Activated CD4-positive, alpha-beta T cell treated with anti-CD3 and anti-CD28 coated beads, Interleukin-2, amount 10 ng/mL, durations not matched to agents 7 days and 5 days (primary cell): ENCODE data around the gene MB. TPM values are rescaled to one million over a fixed set of nuclear protein-coding genes. Genes with fewer than 3 reads are reported as not detected.
"Not testable (repeated sequence)": the region's sequence is repeated elsewhere in the genome, so short reads cannot be mapped to it uniquely, and the experiment has no call there.

Experiments
- CTCF ChIA-PET: fragments of 350-600 bp; sonication (Branson Sonifier 250); formaldehyde crosslinking; loops from one replicate; lab custom pipeline; 2021; ENCODE audit warnings: antibody characterized with exemption; lab: Charles Lee
- POLR2A ChIA-PET: fragments of 350-600 bp; sonication (Branson Sonifier 250); formaldehyde crosslinking; loops from one replicate; lab custom pipeline; 2021; ENCODE audit warnings: antibody characterized with exemption; lab: Charles Lee
- DNase-seq: peaks from one replicate; pipeline ENCODE4 v3.0.0-alpha.2; 2020
- H3K27ac Mint-ChIP-seq: one replicate; pipeline ENCODE4 v1.8.0; 2021; ENCODE audit warnings: mild to moderate bottlenecking, moderate library complexity, mixed read lengths
- H3K27me3 Mint-ChIP-seq: one replicate; pipeline ENCODE4 v1.8.0; 2021; ENCODE audit warnings: mixed read lengths
- H3K36me3 Mint-ChIP-seq: one replicate; pipeline ENCODE4 v1.8.0; 2021; ENCODE audit warnings: low read depth, mixed read lengths
- H3K4me1 Mint-ChIP-seq: one replicate; pipeline ENCODE4 v1.8.0; 2021; ENCODE audit warnings: mixed read lengths
- H3K4me3 Mint-ChIP-seq: one replicate; pipeline ENCODE4 v1.8.0; 2021; ENCODE audit warnings: mild to moderate bottlenecking, moderate library complexity, mixed read lengths
- H3K9me3 Mint-ChIP-seq: one replicate; pipeline ENCODE4 v1.8.0; 2021; ENCODE audit warnings: mixed read lengths
- total RNA-seq, 2 experiments: library from RNA; stranded (reverse); gene quantifications; one replicate each; pipeline ENCODE4 v1.2.3, GENCODE V29; 2021

The MB gene
- total RNA-seq, 2 experiments from 2014 or later, result 0.20 TPM; not detected in 1

DNA sequence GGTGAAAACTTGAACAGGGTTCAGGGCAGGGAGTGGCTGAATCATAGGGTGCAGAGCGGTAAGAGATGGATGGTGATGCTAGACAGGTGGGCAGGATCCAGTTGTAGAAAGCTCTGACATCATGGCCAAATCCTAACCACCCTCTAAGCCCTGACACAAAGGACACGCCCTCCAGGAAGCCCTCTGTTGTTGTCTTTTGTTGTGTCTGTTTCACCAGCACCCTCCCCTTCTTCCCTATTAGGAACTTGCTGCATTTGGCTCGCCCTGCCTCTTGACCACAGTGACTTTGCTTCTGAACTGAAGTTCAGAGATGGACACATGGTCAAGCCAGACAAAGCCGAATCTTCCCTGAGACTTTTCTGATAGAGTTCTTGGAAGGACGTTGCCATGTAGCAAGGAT lies 16.9 kb upstream of the MB start:
- no peaks in the 10 kb centered on the region for H3K36me3 Mint-ChIP-seq
- ChIA-PET CTCF (no interaction called here), POLR2A (no interaction called here)
- peaks cover 9% of the 10 kb centered on the region for H3K27me3 Mint-ChIP-seq
- H3K9me3 Mint-ChIP-seq, result no peaks in the 10 kb centered on the region
- H3K4me1 Mint-ChIP-seq, result peaks cover 27% of the 10 kb centered on the region
- no peak overlapping the region for H3K4me3 Mint-ChIP-seq
- no peak overlapping the region for H3K27ac Mint-ChIP-seq
- no peak for DNase-seq

GRCh38 chr22:35633520-35633919 lies 16.4 kb upstream of the MB start:
- Mint-ChIP-seq H3K4me1 (peaks cover 27% of the 10 kb centered on the region), H3K27me3 (peaks cover 9% of the 10 kb centered on the region), H3K9me3 (peaks cover 2% of the 10 kb centered on the region), H3K4me3 (no peak overlapping the region), H3K27ac (no peak overlapping the region), H3K36me3 (no peaks in the 10 kb centered on the region)
- ChIA-PET POLR2A (no interaction called here), CTCF (no interaction called here)
- DNase-seq, result no peak

DNA sequence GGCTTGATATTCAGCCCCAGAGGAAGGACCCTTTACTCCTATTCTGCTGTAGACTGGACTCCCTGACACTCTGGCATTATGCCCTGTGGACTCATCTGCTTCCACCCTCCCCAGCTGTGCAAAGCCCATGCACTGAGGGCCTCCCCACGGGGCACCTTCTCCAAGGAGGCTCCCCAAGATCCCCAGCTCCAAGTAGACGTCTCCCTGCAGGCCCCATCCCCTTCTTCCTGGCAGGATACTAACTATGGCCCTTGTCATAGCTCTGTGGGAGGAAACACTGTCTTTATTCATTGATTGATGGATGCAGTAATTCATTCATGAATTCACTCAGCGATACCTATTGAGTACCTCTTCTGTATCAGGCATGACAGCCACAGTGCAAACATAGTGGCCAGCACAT lies 15.8 kb upstream of the MB start:
- CTCF ChIA-PET, result interaction anchor here (0.6 kb wide), 1 partner anchor 114 kb away, joined by 5 read pairs; no protein-coding TSS in a partner anchor
- Mint-ChIP-seq H3K9me3 (peaks cover 5% of the 10 kb centered on the region), H3K4me1 (peaks cover 27% of the 10 kb centered on the region), H3K36me3 (no peaks in the 10 kb centered on the region), H3K4me3 (no peak overlapping the region), H3K27ac (no peak overlapping the region), H3K27me3 (peaks cover 7% of the 10 kb centered on the region)
- no peak for DNase-seq
- POLR2A ChIA-PET, result no interaction called here

DNA sequence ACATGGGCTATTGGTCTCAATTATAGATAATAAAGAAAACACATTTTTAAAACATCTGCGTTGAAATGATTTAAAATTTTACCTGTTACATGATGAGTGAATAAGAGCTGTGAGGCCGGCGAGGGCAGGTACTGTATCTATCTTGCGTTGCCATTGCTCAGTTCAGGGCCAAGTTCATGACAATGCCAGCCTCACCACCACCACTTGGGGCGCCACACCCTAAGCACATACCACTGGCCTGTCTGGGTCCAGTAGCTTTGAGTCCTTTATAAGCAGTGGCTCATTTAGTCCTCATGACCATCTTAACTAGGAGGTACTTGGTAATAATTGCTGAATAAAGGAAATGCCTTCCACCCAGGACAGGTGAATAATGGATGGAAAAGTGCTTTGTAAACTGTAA lies 14.5 kb upstream of the MB start:
- Mint-ChIP-seq H3K36me3 (no peaks in the 10 kb centered on the region), H3K27ac (no peak overlapping the region), H3K4me1 (peaks cover 37% of the 10 kb centered on the region), H3K4me3 (no peak overlapping the region), H3K27me3 (peaks cover 5% of the 10 kb centered on the region), H3K9me3 (peaks cover 5% of the 10 kb centered on the region)
- POLR2A ChIA-PET, result no interaction called here
- DNase-seq, result no peak
- CTCF ChIA-PET, result interaction anchor here (1.2 kb wide), 1 partner anchor 16 kb away, joined by 4 read pairs; no protein-coding TSS in a partner anchor

GRCh38 chr22:35630891-35631290 lies 13.8 kb upstream of the MB start:
- no peak overlapping the region for H3K4me3 Mint-ChIP-seq
- no peaks in the 10 kb centered on the region for H3K36me3 Mint-ChIP-seq
- POLR2A ChIA-PET, result no interaction called here
- CTCF ChIA-PET, result interaction anchor here (0.8 to 0.9 kb wide), 2 partner anchors 208 to 285 kb away, joined by 3 to 4 read pairs; no protein-coding TSS in a partner anchor
- no peak for DNase-seq
- peaks cover 5% of the 10 kb centered on the region for H3K9me3 Mint-ChIP-seq
- H3K27ac Mint-ChIP-seq, result no peak overlapping the region
- H3K4me1 Mint-ChIP-seq, result peaks cover 39% of the 10 kb centered on the region
- H3K27me3 Mint-ChIP-seq, result peaks cover 7% of the 10 kb centered on the region

DNA sequence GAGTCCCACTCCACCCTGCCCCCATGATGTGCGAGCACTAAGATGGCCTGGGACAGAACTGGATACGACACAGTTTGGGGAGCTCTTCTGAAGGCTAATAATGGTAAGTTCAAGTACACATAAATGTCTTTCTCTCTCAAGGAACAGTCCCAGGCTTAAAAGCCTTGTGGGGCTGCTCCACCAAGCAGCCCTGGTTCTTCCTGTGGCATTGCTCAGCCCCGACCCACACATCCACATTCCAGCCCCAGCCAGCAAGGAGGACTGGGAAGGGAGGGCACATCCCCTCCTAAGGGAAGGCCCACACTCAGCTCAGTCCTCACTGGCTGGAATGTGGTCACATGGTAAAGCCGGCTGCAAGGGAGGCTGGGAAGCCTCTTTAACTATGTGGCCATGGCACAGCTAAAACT lies 13.3 kb upstream of the MB start:
- H3K27me3 Mint-ChIP-seq, result peaks cover 9% of the 10 kb centered on the region
- H3K27ac Mint-ChIP-seq, result peak overlapping the region; percentile 72
- CTCF ChIA-PET, result interaction anchor here (0.8 to 0.9 kb wide), 2 partner anchors 208 to 286 kb away, joined by 3 to 4 read pairs; no protein-coding TSS in a partner anchor

DNA sequence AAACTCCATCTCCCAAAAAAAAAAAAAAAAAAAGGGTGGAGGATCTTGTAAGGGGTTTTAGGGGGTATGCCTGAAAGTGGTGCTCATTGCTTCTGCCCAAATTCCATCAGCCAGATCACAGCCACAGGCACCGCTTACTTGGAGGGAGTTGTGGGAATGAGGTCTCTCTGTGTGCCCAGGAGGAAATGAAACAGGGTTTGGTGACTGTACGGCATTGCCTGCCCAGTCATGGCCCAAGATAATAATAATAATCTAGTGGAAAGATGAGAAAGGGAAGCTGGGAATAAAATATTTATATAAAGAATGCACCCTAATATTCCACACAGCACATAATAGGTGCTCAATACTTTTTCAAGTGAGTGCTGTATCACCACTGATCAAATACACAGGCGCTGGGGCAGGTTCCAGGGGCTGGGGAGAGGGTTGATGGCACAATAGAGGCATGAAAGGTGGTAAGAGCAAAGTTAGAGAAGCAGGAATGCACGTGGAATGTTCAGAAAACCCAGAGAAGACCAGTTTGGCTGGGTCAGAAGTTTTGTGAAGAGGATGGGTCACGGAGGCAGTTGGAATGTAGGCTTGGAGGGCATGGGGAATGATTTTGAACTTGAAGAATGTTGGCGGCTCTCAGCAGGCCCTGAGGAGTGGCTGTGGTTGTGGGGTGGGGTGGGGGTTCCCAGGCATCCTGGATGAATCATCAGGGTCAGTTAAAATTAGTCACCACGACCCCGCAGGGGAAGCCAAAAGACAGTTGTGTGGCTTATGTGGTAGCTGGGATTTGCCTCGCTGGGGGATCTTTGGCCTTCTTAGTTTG lies 12.5 kb upstream of the MB start:
- POLR2A ChIA-PET, result no interaction called here

More for the DNA sequence above, 13.3 kb upstream of the MB start:
- Mint-ChIP-seq H3K36me3 (no peaks in the 10 kb centered on the region), H3K4me3 (no peak overlapping the region), H3K4me1 (peaks cover 39% of the 10 kb centered on the region), H3K9me3 (peaks cover 5% of the 10 kb centered on the region)
- DNase-seq, result no peak
- POLR2A ChIA-PET, result no interaction called here

DNA sequence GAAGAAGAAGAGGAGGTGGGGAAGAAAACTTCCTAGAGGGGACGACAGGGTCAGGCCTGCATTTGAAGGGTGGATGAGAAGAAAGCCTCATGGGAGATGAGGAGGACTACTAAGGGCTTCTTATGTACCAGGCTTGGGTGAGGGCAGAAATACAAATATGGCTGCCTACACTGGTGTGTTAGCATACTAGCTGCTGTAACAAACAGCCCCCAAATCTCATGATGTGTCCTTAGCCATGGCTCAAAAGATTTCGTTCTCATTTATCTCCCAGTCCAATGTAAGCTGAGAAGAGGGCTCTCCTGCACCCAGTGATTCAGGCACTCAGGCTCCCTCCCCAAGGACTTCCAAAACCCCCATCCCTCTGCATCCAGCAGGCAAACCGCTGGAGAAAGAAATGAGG lies 11.6 kb upstream of the MB start:
- DNase-seq, result no peak
- Mint-ChIP-seq H3K27ac (no peak overlapping the region), H3K4me3 (no peak overlapping the region), H3K4me1 (peaks cover 33% of the 10 kb centered on the region), H3K27me3 (peaks cover 8% of the 10 kb centered on the region), H3K36me3 (no peaks in the 10 kb centered on the region), H3K9me3 (peaks cover 5% of the 10 kb centered on the region)
- CTCF ChIA-PET, result interaction anchor here (0.7 kb wide), 1 partner anchor 180 kb away, joined by 4 read pairs; no protein-coding TSS in a partner anchor
- POLR2A ChIA-PET, result no interaction called here

More for the DNA sequence above, 12.5 kb upstream of the MB start:
- Mint-ChIP-seq H3K27me3 (peaks cover 8% of the 10 kb centered on the region), H3K4me1 (peaks cover 39% of the 10 kb centered on the region), H3K9me3 (peaks cover 5% of the 10 kb centered on the region), H3K27ac (peak overlapping the region; percentile 77), H3K36me3 (no peaks in the 10 kb centered on the region), H3K4me3 (no peak overlapping the region)
- CTCF ChIA-PET, result interaction anchor here (0.7 kb wide), 1 partner anchor 181 kb away, joined by 4 read pairs; no protein-coding TSS in a partner anchor
- DNase-seq, result peak; percentile 36

DNA sequence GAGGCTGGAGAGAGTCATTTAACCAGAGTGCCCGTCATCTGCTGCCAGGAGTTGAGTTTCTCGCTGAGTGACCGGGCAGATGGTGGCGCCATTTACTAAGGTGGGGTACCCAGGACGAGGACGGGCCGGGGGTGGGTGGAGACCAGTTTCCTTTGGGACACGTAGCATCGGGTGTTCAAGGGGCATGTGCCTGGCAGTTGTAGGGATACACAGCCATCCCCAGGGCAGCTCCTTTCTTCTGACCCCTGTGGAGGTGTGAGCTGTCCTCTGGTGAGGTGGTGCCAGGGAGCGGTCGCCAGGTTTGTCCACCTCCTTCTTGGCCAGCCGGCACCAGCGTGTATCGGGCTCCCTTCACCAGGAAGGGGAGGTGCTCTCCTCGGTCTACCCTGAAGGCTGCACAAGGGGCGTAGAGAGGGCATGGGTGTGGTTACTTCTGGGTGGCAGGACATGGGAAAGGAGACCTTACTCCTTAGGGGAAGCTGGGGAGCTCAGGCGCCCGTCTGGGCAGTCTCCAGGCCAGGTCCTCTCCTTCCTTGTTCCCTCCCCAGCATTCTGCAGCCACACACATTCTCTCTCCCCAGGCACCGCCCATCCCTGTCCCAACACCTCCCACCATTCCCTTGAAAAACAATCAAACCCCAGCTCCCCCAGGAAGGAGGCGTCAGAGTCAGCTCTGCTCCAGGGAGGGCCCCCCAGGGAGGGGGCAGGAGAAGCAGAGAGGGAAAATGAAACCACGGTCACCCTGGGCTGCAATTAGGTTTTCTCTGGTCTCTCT lies 10.3 kb upstream of the MB start:
- Mint-ChIP-seq H3K4me1 (peaks cover 26% of the 10 kb centered on the region), H3K27ac (peak overlapping the region; percentile 76), H3K9me3 (peaks cover 5% of the 10 kb centered on the region), H3K27me3 (peaks cover 6% of the 10 kb centered on the region), H3K4me3 (peak overlapping the region; percentile 64), H3K36me3 (no peaks in the 10 kb centered on the region)
- POLR2A ChIA-PET, result interaction anchor here (0.7 kb wide), 1 partner anchor 437 kb away, joined by 3 read pairs; no protein-coding TSS in a partner anchor
- DNase-seq, result peak; percentile 38
- CTCF ChIA-PET, result interaction anchor here (0.6 to 2.2 kb wide), 4 partner anchors 9 to 283 kb away, joined by 3 to 8 read pairs (median 4); partner anchors contain the start of gene APOL6

DNA sequence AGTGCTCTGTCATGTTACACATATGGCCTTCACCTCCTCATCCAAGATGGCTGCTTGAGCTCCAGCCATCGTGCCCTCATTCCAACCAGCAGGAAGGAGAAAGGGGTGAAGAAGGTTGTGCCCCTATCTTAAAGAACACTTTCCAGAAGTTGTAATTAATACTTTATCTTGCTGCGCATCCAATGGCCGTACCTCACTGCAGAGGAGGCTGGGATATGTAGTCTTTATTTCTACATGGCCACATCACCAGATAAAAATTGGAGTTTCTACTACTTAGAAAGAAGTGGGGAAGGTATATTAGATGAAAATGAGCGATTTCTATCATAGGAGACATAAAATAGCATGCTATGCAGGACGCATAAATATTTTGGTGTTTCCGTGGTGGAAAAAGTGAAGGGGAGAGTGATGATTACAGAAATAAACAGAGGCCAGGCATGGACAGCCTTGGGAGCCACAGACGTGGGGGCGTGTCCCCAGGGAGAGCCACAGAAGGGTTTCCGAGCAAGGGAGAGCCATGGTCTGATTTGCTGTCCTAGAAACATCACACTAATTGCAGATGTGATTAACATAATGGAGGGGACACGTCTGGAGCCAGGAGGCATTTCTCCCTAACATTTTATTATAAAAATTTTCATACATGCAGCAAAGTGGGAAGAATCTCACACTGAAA lies 8.8 kb upstream of the MB start:
- POLR2A ChIA-PET, result interaction anchor here (0.7 kb wide), 1 partner anchor 23 kb away, joined by 4 read pairs; no protein-coding TSS in a partner anchor
- Mint-ChIP-seq H3K27ac (no peak overlapping the region), H3K36me3 (no peaks in the 10 kb centered on the region), H3K4me1 (peaks cover 26% of the 10 kb centered on the region), H3K27me3 (peaks cover 6% of the 10 kb centered on the region), H3K4me3 (no peak overlapping the region), H3K9me3 (peaks cover 5% of the 10 kb centered on the region)
- no peak for DNase-seq
- CTCF ChIA-PET, result interaction anchor here (0.6 to 2.2 kb wide), 4 partner anchors 22 to 1149 kb away, joined by 3 to 8 read pairs (median 5); partner anchors contain the start of gene APOL6

GRCh38 chr22:35624547-35624946 lies 7.4 kb upstream of the MB start:
- CTCF ChIA-PET, result no interaction called here
- Mint-ChIP-seq H3K4me1 (peaks cover 17% of the 10 kb centered on the region), H3K27ac (no peak overlapping the region), H3K9me3 (peaks cover 5% of the 10 kb centered on the region), H3K27me3 (peaks cover 6% of the 10 kb centered on the region), H3K36me3 (no peaks in the 10 kb centered on the region), H3K4me3 (no peak overlapping the region)
- POLR2A ChIA-PET, result no interaction called here
- DNase-seq, result no peak

DNA sequence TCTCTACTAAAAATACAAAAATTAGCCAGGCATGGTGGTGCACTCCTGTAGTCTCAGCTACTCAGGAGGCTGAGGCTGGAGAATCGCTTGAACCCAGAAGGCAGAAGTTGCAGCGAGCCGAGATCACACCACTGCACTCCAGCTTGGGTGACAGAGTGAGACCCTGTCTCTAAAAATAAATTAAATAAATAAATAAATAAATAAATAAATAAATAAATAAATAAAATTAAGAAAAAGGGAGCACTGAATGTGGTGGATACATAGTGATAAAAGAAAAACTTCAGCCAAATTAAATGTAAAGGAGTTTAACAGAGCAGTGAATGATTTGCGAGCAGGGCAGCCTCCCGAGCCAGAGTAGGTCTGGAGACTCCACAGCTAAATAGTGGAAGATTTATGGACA lies 6.8 kb upstream of the MB start:
- CTCF ChIA-PET, H3K4me3 Mint-ChIP-seq, H3K36me3 Mint-ChIP-seq: not testable (repeated sequence)

More for the DNA sequence above, 6.8 kb upstream of the MB start:
- H3K27ac Mint-ChIP-seq, H3K9me3 Mint-ChIP-seq, DNase-seq, POLR2A ChIA-PET, H3K27me3 Mint-ChIP-seq: not testable (repeated sequence)
- peaks cover 14% of the 10 kb centered on the region for H3K4me1 Mint-ChIP-seq
